K562 (cell line): ENCODE data around the gene VIM. TPM values are rescaled to one million over a fixed set of nuclear protein-coding genes. Genes with fewer than 3 reads are reported as not detected.

Experiments used
- ATF1 ChIP-seq, 2 experiments: fragments of 450-650 bp in 1 of 2; IDR thresholded peaks; 2 replicates each; pipeline ENCODE4 v1.6.1; 2016; ENCODE audit warnings: missing compliant biosample characterization in 1 of 2, missing genetic modification characterization in 1 of 2
- CSDE1 ChIP-seq, 2 experiments: fragments of 450-650 bp; IDR thresholded peaks; 2 replicates each; pipeline ENCODE4 v1.6.1; 2016; ENCODE audit warnings: mild to moderate bottlenecking in 1 of 2
- CTBP1 ChIP-seq: fragments of 450-650 bp; IDR thresholded peaks from 2 replicates; pipeline ENCODE4 v1.6.1; 2016; ENCODE audit warnings: borderline replicate concordance
- DNMT1 ChIP-seq: fragments of 450-650 bp; IDR thresholded peaks from 2 replicates; pipeline ENCODE4 v1.6.1; 2016; ENCODE audit warnings: antibody characterized with exemption, mild to moderate bottlenecking
- DPF2 ChIP-seq: fragments of 450-650 bp; IDR thresholded peaks from 2 replicates; pipeline ENCODE4 v1.6.1; 2016
- EP300 ChIP-seq: IDR thresholded peaks from 2 replicates; pipeline ENCODE4 v1.6.1; 2012; ENCODE audit warnings: low read length, improper control_type of control experiment
- EP400 ChIP-seq: fragments of 450-650 bp; IDR thresholded peaks from 2 replicates; pipeline ENCODE4 v1.6.1; 2017; ENCODE audit warnings: antibody characterized with exemption, mild to moderate bottlenecking, moderate library complexity
- FOXM1 ChIP-seq, 2 experiments: fragments of 450-650 bp in 1 of 2; sonication (generic) in 1 of 2; formaldehyde crosslinking in 1 of 2; IDR thresholded peaks; 2 replicates each; pipeline versions ENCODE4 v1.6.1 to v1.9.0; 2017 to 2022; ENCODE audit warnings: low read depth in 2 of 2, mild to moderate bottlenecking in 2 of 2, missing genetic modification reagents in 1 of 2, moderate library complexity in 1 of 2
- GATAD2A ChIP-seq: fragments of 450-650 bp; IDR thresholded peaks from 2 replicates; pipeline ENCODE4 v1.6.1; 2017
- HDAC1 ChIP-seq, 2 experiments: fragments of 450-650 bp; IDR thresholded peaks; 2 replicates each; pipeline ENCODE4 v1.6.1; 2016 to 2017; ENCODE audit warnings: inconsistent platforms in 1 of 2, mild to moderate bottlenecking in 1 of 2, moderate library complexity in 1 of 2
- HDAC2 ChIP-seq: fragments of 450-650 bp; IDR thresholded peaks from 2 replicates; pipeline ENCODE4 v1.6.1; 2016; ENCODE audit warnings: mild to moderate bottlenecking
- HIVEP1 ChIP-seq: fragments of 250-450 bp; sonication (Bioruptor Pico); IDR thresholded peaks from 2 replicates; pipeline ENCODE4 v1.4.0; 2020; ENCODE audit warnings: mild to moderate bottlenecking
- HMGN3 ChIP-seq: IDR thresholded peaks from 2 replicates; pipeline ENCODE4 v1.6.1; 2011; ENCODE audit warnings: borderline replicate concordance, low read depth, mild to moderate bottlenecking, mixed read lengths, low read length; ENCODE audit not compliant: insufficient read length; ENCODE audit errors: extremely low read depth
- HNRNPUL1 ChIP-seq: fragments of 200-400 bp; formaldehyde crosslinking; IDR thresholded peaks from 2 replicates; pipeline ENCODE4 v1.6.1; 2017; ENCODE audit warnings: low read length
- HOXB6 ChIP-seq: fragments of 250-450 bp; sonication (Bioruptor Pico); IDR thresholded peaks from 2 replicates; pipeline ENCODE4 v1.5.1; 2022; ENCODE audit warnings: mild to moderate bottlenecking, borderline replicate concordance
- KDM1A ChIP-seq, 2 experiments: fragments of 450-650 bp; IDR thresholded peaks; 2 replicates each; pipeline ENCODE4 v1.6.1; 2016; ENCODE audit warnings: mild to moderate bottlenecking in 2 of 2
- LEF1 ChIP-seq: fragments of 450-650 bp; IDR thresholded peaks from 2 replicates; pipeline ENCODE4 v1.6.1; 2016; ENCODE audit warnings: mild to moderate bottlenecking
- MECOM ChIP-seq: fragments of 250-450 bp; sonication (Bioruptor Pico); IDR thresholded peaks from 2 replicates; pipeline ENCODE4 v1.8.0; 2022; ENCODE audit warnings: inconsistent platforms
- MYBL2 ChIP-seq, 2 experiments: fragments of 450-650 bp in 1 of 2; sonication (generic) in 1 of 2; formaldehyde crosslinking in 1 of 2; IDR thresholded peaks; 2 replicates each; pipeline versions ENCODE4 v1.6.1 to v1.8.1; 2017 to 2022; ENCODE audit warnings: borderline replicate concordance in 1 of 2, inconsistent platforms in 1 of 2, low read depth in 1 of 2, mild to moderate bottlenecking in 1 of 2, missing genetic modification reagents in 1 of 2, moderate library complexity in 1 of 2
- MYC ChIP-seq, 2 experiments: fragments of 250-450 bp in 1 of 2; sonication (Bioruptor Pico) in 1 of 2; IDR thresholded peaks; 2 replicates each; pipeline versions ENCODE4 v1.5.1 to v1.6.1; 2012 to 2021; ENCODE audit warnings: low read depth in 2 of 2, borderline replicate concordance in 1 of 2, improper control_type of control experiment in 1 of 2, low read length in 1 of 2, mild to moderate bottlenecking in 1 of 2, moderate library complexity in 1 of 2
- NBN ChIP-seq: fragments of 450-650 bp; IDR thresholded peaks from 2 replicates; pipeline ENCODE4 v1.6.1; 2016; ENCODE audit warnings: low read depth, mild to moderate bottlenecking
- NFIX ChIP-seq: fragments of 250-450 bp; sonication (Bioruptor Pico); IDR thresholded peaks from 2 replicates; pipeline ENCODE4 v1.4.0; 2020; ENCODE audit warnings: low read depth, mild to moderate bottlenecking, moderate library complexity
- TAL1 ChIP-seq: fragments of 450-650 bp; IDR thresholded peaks from 2 replicates; pipeline ENCODE4 v1.6.1; 2016; ENCODE audit warnings: mild to moderate bottlenecking
- ZNF316 ChIP-seq: fragments of 450-650 bp; IDR thresholded peaks from 2 replicates; pipeline ENCODE4 v1.6.1; 2016
- ZNF324 ChIP-seq: fragments of 250-450 bp; sonication (Bioruptor Pico); IDR thresholded peaks from 2 replicates; pipeline ENCODE4 v1.4.0; 2020; ENCODE audit warnings: mild to moderate bottlenecking
- ZNF408 ChIP-seq: fragments of 250-450 bp; sonication (Bioruptor Pico); IDR thresholded peaks from 2 replicates; pipeline ENCODE4 v1.4.0; 2020; ENCODE audit warnings: low read depth, mild to moderate bottlenecking, moderate library complexity
- polyA plus RNA-seq, 8 experiments: library from polyadenylated mRNA; depleted of rRNA in 4 of 8; stranded (reverse) in 5 of 8; unstranded in 3 of 8; fragments of >200 nt; fragmentation: Nextera tagmentation in 2 of 8; fragmentation: Illumina TruSeq in 1 of 8; extraction: Ambion mirVana in 2 of 8; extraction: Trizol in 1 of 8; gene quantifications; 2 replicates each; pipeline versions ENCODE4 v1.2.1 to v1.2.3, GENCODE V29; 2011 to 2014; ENCODE audit warnings: inconsistent platforms in 1 of 8, missing spikeins in 1 of 8
- total RNA-seq, 7 experiments: library from RNA; depleted of rRNA in 6 of 7; stranded (reverse); fragments of >200 nt in 6 of 7; fragmentation: Illumina TruSeq in 2 of 7; extraction: Trizol in 2 of 7; gene quantifications; 2 replicates each; pipeline versions ENCODE4 v1.2.1 to v1.2.3, GENCODE V29; 2011 to 2021; ENCODE audit warnings: low replicate concordance in 1 of 7
- TF ChIP-seq, protein P1 (sequence below): IDR thresholded peaks from 2 replicates; pipeline ENCODE4 v1.6.1; 2014; ENCODE audit warnings: antibody characterized with exemption
- TF ChIP-seq, protein P2 (sequence below), 2 experiments: fragments of 450-650 bp in 1 of 2; sonication (generic) in 1 of 2; formaldehyde crosslinking in 1 of 2; IDR thresholded peaks in 1 of 2; conservative IDR thresholded peaks in 1 of 2; 2 replicates each; pipeline versions ENCODE4 v1.6.1 to v1.8.1; 2016 to 2023; ENCODE audit warnings: mild to moderate bottlenecking in 2 of 2, moderate library complexity in 2 of 2, inconsistent platforms in 1 of 2, missing genetic modification reagents in 1 of 2
- TF ChIP-seq, protein P3 (sequence below): fragments of 250-450 bp; sonication (Bioruptor Pico); IDR thresholded peaks from 2 replicates; pipeline ENCODE4 v1.8.0; 2021; ENCODE audit warnings: borderline replicate concordance, mild to moderate bottlenecking, moderate library complexity; ENCODE audit not compliant: poor library complexity, severe bottlenecking

The VIM gene
- total and polyA plus RNA-seq, 9 of the 15 experiments (the other 6 are each of a cell fraction or from before 2014, with no cell fraction given): 86.0 to 621 (median 383) TPM

DNA sequence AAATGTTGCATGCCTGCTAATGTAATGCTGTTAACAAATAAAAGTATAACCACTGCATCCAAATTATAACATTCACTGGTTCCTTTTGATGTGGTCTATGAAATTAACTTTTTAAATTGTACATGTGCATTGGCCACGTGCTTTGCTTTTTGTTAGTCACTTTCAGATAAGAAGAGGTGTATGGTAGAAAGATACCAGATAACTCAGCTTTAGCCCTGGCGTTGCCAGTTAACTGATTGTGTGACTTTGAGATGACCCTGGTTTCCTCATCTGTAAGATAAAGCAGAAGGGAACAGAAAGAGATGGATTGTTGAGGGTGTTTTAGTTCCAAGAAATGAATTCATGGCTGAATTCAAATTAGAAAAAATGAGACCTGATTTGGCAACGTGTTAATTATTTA, 24.6 kb upstream of the VIM start (continued):
- TF ChIP-seq, protein P1, sequence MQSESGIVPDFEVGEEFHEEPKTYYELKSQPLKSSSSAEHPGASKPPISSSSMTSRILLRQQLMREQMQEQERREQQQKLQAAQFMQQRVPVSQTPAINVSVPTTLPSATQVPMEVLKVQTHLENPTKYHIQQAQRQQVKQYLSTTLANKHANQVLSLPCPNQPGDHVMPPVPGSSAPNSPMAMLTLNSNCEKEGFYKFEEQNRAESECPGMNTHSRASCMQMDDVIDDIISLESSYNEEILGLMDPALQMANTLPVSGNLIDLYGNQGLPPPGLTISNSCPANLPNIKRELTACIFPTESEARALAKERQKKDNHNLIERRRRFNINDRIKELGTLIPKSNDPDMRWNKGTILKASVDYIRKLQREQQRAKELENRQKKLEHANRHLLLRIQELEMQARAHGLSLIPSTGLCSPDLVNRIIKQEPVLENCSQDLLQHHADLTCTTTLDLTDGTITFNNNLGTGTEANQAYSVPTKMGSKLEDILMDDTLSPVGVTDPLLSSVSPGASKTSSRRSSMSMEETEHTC: peak; percentile 46; the same call in 1 of the 2 replicates
- peak; percentile 93 for TF ChIP-seq MYC (IDR thresholded peaks at IDR 0.05; ENCODE audit: low read depth, low read length)
- no peak for TF ChIP-seq MYC (CRISPR knock-in tag; IDR thresholded peaks at IDR 0.05; ENCODE audit: borderline replicate concordance, low read depth)
- TF ChIP-seq ZNF316: no peak
- TF ChIP-seq MYBL2 (IDR thresholded peaks at IDR 0.05; ENCODE audit: low read depth): peak; percentile 65
- no peak for TF ChIP-seq MYBL2 (CRISPR knock-in tag; IDR thresholded peaks at IDR 0.05; ENCODE audit: borderline replicate concordance)
- TF ChIP-seq DPF2: peak; percentile 84
- TF ChIP-seq CSDE1 (IDR thresholded peaks at IDR 0.05): no peak
- TF ChIP-seq ATF1 (CRISPR knock-in tag; IDR thresholded peaks at IDR 0.05): no peak
- TF ChIP-seq ATF1 (tag; IDR thresholded peaks at IDR 0.05): no peak
- TF ChIP-seq HOXB6 (CRISPR knock-in tag): no peak
- no peak for TF ChIP-seq ZNF408 (CRISPR knock-in tag)
- TF ChIP-seq FOXM1 (IDR thresholded peaks at IDR 0.05; ENCODE audit: low read depth): peak; percentile 45; the same call in 1 of the 2 replicates
- TF ChIP-seq FOXM1 (CRISPR knock-in tag; IDR thresholded peaks at IDR 0.05; ENCODE audit: low read depth): no peak
- TF ChIP-seq ZNF324 (CRISPR knock-in tag): no peak
- TF ChIP-seq HDAC1 (IDR thresholded peaks at IDR 0.05): peak in 1 of 2 experiments; percentile 70; a peak in 1 of 4 replicates
- TF ChIP-seq, protein P2, sequence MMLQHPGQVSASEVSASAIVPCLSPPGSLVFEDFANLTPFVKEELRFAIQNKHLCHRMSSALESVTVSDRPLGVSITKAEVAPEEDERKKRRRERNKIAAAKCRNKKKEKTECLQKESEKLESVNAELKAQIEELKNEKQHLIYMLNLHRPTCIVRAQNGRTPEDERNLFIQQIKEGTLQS (IDR thresholded peaks at IDR 0.05): peak; percentile 40; the same call in 1 of the 2 replicates
- TF ChIP-seq, protein P2 (CRISPR knock-in tag; conservative IDR thresholded peaks at IDR 0.05): no peak
- TF ChIP-seq LEF1: peak; percentile 85
- 0 out of 2 replicates have a peak, but pooled peaks have one; percentile 78 for TF ChIP-seq GATAD2A
- TF ChIP-seq, protein P3, sequence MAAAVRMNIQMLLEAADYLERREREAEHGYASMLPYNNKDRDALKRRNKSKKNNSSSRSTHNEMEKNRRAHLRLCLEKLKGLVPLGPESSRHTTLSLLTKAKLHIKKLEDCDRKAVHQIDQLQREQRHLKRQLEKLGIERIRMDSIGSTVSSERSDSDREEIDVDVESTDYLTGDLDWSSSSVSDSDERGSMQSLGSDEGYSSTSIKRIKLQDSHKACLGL (CRISPR knock-in tag): no peak
- peak; percentile 63 for TF ChIP-seq TAL1
- TF ChIP-seq EP300: peak; percentile 86
- TF ChIP-seq HDAC2: peak; percentile 47; the same call in 1 of the 2 replicates
- TF ChIP-seq MECOM (CRISPR knock-in tag): peak; percentile 59; the same call in 1 of the 2 replicates
- no peak for TF ChIP-seq NFIX (CRISPR knock-in tag)
- TF ChIP-seq DNMT1: no peak
- no peak for TF ChIP-seq HNRNPUL1
- 0 out of 2 replicates have a peak, but pooled peaks have one; percentile 20 for TF ChIP-seq NBN
- peak; percentile 76; the same call in 1 of the 2 replicates for TF ChIP-seq EP400
- TF ChIP-seq KDM1A (IDR thresholded peaks at IDR 0.05): peak; percentile 66 to 74
- no peak for TF ChIP-seq HIVEP1 (CRISPR knock-in tag)
- TF ChIP-seq HMGN3: no peak
- peak; percentile 92 for TF ChIP-seq CTBP1
